Activated T-cell treated with anti-CD3 and anti-CD28 coated beads, Interleukin-2, amount 50 U/mL, for 48 hours (primary cell): ENCODE measurements around the gene TUBG1.

ENCODE experiments used
- DNase-seq, 2 experiments: peaks; one replicate each; pipeline ENCODE4 v3.0.0-alpha.2; 2020

The TUBG1 gene

GRCh38 chr17:42609182-42609813 lies at the start of gene TUBG1, which contains the start of gene RETREG3:
TSS of gene TUBG1 (plus strand) at chr17:42609683. CDS start at chr17:42609738, 55 bp downstream.
TSS of gene RETREG3 (minus strand) at chr17:42609374. CDS start at chr17:42609324, 50 bp downstream.
- peak; percentile 98 to 99 for DNase-seq

GRCh38 chr17:42560246-42560645 lies 49.2 kb upstream of the TUBG1 start:
- DNase-seq = no peak

DNA sequence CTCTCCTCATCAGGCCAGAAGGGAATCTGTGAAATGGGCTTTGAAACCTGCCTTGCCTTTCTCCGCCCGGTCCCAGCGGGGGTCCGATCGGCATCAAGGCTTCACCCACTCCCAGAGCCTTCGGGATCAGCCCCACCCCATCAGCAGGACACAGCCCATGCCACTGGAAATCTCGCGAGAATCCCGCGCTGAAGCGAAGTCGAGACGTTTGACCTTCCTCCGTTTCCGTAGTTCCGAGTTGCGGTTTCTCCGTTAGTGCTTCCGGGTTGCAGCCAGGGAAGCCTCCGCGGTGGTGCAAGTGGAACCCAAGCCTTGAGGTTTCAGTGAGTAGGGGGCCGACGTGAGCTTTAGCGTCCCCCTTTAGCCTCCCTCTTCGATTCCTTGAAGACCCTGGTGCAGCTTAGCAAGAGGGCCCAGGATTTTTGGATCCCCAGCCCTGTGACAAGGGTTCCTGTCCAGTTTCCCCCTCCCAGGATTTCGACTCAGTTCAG lies 47.5 kb upstream of the TUBG1 start, which contains the start of gene COASY:
Gene COASY (plus strand): TSS at position 252 of the 491 bp plus-strand sequence. CDS start 475 bp downstream, outside the sequence.
- DNase-seq = peak; percentile 96

- DNase-seq = peak in 1 of 2 experiments; percentile 46
Observed at GRCh38 chr17:42562388-42563142, 46.9 kb upstream of the TUBG1 start.

DNA sequence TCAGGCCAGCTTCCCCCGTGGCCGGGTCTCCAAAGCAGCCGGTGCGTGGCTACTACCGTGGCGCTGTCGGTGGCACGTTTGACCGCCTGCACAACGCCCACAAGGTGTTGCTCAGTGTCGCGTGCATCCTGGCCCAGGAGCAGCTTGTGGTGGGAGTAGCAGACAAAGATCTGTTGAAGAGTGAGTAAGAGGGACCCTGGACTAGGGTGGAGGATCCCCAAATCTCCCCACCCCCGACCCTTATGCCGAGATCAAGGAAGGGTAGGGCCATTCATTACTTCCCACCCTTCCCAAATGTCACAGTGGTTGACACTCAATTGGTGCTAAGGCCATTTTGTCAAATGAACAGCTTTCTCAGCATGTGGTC lies 46.4 kb upstream of the TUBG1 start:
- DNase-seq = no peak

GRCh38 chr17:42563543-42563942 lies 45.9 kb upstream of the TUBG1 start:
- no peak for DNase-seq

GRCh38 chr17:42563950-42564349 lies 45.5 kb upstream of the TUBG1 start:
- DNase-seq = no peak

DNA sequence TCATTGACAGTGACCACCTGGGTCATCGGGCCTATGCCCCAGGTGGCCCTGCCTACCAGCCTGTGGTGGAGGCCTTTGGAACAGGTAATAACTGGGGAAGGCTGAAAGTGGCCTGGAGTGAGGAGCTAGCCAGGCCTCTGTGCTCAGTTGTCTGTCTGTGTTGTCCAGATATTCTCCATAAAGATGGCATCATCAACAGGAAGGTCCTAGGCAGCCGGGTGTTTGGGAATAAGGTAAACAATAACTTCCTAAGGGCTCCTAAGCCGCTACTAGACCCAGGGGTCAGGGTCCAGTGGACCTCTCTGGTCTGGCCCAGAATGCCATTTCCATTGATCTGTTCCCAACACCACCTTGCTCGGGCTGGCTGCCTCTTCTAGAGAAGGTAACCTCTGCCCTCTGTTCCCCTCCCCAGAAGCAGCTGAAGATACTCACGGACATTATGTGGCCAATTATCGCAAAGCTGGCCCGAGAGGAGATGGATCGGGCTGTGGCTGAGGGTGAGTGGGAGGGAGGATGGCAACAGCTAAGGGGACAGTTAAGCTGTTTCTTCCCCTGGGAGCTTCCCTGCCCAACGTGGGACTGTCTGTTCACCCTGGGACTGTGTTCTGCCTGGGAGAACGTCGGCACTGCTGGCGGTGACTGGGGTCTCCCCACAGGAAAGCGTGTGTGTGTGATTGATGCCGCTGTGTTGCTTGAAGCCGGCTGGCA lies 44.5 kb upstream of the TUBG1 start:
- no peak for DNase-seq

DNA sequence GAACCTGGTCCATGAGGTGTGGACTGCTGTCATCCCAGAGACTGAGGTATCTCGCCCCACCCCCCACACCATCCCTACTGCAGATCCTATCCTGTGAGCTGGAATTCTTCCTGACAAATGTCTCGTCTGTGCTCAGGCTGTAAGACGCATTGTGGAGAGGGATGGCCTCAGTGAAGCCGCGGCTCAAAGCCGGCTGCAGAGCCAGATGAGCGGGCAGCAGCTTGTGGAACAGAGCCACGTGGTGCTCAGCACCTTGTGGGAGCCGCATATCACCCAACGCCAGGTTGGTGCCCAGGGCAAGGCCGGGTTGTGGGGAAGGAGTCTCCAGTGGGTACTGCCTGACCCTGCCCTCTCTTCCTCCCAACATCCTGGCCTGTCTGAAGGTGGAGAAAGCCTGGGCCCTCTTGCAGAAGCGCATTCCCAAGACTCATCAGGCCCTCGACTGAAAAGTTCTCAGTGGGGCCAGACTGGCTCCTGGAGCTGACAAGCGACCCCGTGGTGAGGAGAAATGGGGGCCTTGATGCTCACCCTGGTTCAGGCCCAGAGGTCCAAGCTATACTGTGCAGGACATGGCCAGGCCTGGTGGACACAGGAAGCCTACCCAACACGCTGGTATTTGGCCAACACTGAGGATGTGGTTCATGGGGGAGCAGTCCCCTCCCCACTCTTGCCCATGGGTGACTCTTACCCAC lies 43.8 kb upstream of the TUBG1 start:
- no peak for DNase-seq

DNA sequence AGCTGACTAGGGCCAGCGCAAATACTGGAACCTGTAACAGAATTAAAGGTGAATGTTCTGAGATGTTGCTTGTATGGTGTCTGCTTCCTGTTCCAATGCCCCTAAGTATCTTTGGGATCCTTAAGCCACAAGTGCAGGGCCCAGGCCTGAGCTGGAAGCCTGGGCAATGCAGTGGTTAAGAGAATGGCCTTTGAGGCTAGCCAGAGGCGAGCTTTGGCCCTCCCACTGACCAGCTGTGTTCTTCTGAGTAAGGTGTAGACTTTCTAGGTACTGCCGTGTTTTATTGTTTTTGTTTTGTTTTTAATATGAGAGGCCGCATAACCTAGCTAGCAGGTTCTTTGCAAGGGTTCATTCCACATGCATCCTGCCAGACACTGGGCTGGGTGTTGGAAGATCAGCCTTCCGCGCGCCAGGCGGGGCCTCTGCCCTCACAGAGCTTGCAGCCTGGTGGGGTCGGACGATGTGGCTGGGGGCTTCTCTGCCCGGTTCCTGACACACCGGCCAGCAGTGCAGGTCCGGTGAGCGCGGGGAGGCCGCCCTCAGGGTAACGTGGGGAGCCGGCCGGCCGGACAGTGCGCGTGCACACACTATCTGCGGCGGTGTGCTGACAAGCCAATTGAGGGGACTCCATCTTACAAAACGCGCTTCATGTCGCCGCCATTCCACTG lies 43.1 kb upstream of the TUBG1 start:
- DNase-seq = no peak

DNA sequence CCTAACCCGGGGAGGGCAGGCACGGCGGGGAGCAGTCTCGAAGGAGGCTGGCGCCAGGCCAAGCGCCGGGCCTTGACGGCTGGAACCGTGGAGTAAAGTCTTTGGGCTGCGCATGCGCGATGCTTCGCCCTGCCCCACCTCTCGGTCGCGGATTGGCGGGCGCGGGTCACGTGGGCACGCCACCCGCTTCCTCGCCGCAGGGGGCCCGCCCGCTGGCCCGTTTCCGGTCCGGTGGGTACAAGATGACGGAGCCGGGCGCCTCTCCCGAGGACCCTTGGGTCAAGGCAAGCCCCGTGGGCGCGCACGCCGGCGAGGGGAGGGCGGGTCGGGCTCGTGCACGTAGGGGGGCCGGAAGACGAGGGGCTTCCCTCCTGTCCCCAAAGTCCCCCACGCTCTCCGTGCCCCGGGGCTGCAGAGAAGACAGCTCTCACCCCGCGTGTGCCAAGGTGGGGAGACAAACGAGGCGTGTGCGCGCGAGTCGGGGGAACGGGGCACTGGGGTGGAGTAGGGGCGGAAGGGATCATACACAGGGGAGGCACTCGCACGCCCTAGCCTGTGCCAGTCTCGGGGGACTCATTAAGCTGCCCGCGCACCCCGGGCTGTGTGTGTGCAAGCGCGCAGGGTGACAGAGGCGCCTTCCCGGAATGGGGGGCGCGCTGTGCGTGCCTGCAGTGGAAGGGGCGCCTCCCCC lies 42.5 kb upstream of the TUBG1 start, which contains the start of gene MLX:
Gene MLX (plus strand): TSS at position 218 of the 691 bp plus-strand sequence. CDS start 25 bp downstream, at position 243.
- peak; percentile 94 to 95 for DNase-seq

DNA sequence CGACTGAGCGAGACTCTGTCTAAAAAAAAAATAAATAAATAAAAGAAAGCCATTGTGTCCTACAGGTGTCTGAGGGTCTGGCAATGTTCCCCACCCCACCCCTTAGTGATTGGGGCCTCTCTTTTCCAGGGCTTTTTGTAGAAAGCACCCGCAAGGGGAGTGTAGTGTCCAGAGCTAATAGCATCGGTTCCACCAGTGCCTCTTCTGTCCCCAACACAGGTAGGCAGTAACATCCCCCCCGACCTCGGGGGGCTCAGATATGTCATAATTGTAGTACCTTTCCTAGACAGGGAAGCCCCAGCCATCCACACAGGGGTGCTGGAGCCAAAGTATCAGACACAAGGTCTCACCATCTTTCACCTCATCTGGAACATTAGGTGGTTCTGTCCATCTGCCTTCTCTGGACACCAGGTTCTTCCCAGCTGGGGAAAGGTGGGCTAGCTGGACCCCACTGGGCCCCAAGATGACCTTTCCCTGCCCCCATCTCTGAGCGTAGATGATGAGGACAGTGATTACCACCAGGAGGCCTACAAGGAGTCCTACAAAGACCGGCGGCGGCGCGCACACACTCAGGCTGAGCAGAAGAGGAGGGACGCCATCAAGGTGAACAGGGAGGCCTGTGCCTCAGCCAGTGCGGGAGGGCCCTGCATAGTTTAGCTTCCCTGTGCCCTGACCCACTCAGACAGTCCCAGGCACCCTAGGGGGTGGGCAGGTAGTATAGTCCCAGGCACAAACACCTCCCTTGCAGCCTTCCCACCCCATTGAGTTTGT lies 41.0 kb upstream of the TUBG1 start:
- no peak for DNase-seq

- no peak for DNase-seq
Observed at GRCh38 chr17:42571435-42572225, 37.9 kb upstream of the TUBG1 start.

DNA sequence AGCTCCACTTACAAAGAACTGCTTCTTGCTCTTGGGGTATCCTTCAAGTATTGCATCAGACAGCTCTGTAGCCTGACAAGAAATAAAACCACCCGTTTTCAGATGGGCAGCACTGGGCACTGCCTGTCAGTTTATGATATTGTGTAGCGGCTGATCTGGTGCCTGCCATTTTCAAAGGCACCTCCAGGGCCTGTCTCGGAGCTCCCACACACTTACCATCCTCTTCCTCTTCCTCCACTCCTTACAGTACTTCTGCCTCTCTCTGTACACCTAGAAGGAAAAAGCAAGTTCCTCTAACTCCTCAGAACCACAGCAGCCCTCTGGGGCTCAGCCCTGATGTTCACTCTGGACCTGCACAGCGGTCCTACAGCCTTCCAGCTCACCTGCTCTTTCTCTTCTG lies 36.4 kb upstream of the TUBG1 start:
- no peak for DNase-seq

GRCh38 chr17:42574463-42574862 lies 35.0 kb upstream of the TUBG1 start:
- DNase-seq = no peak

- DNase-seq = no peak
Observed at GRCh38 chr17:42577140-42577531, 32.3 kb upstream of the TUBG1 start.

DNA sequence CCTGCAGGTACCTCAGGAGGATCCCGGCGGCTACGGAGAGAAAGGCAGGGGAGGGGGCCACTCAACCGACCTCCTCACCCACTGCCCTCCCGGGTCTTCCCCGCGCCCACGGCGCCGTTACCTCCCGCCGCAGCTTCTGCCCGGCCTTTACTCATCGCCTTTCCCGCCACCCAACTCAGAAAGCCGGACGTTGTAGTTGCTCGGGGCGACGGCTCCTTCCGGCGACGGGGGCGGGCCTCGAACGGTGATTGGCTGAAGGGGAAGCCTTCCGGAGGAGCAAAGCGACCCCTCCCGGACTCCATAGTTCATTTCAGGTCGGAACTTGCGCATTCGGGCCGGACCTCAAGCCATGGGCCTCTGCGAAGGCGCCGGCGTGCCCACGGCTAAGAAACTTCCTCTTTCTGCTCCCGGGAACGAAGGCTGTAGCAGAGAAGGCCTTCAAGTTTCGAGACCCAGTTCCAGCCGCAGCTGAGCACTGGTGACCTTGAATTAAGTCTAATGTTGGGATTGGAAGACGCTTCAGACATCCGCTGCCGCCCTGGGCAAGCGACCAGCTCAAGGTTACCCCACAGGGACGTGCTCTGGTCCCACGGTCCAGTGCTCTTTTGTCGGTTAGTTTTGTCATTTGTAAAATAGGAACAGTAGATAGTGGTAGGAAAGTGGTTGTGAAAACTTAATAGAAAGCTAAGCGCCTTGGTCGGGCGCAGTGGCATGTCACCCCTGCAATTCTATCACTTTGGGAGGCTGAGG lies 31.8 kb upstream of the TUBG1 start, which contains the start of gene PSMC3IP:
Gene PSMC3IP (minus strand): TSS at position 198 of the 750 bp plus-strand sequence. CDS start 43 bp downstream, at position 155.
- DNase-seq = peak; percentile 97

- DNase-seq = peak; percentile 85 to 86
Observed at GRCh38 chr17:42578282-42578869, 31.1 kb upstream of the TUBG1 start.
